GM12892 (cell line): ENCODE data around the gene XRCC1.
A peak's percentile ranks its signal among the peaks of the same experiment; 100 is the strongest.

ENCODE experiments used
- DNase-seq: peaks from one replicate; pipeline ENCODE4 v3.0.0; 2011; ENCODE audit not compliant: insufficient read length
- FAIRE-seq: peaks from 2 replicates; lab custom pipeline; 2011; peaks lifted over from hg19 to GRCh38; lab: Jason Lieb, UNC
- POLR2A ChIP-seq: IDR thresholded peaks from 2 replicates; pipeline ENCODE4 v1.6.1; 2011; ENCODE audit warnings: low read depth, low read length, control low read depth
- POLR2AphosphoS5 ChIP-seq: IDR thresholded peaks from 2 replicates; pipeline ENCODE4 v1.6.1; 2011; ENCODE audit warnings: low read depth, low read length, control low read depth
- TAF1 ChIP-seq: IDR thresholded peaks from 2 replicates; pipeline ENCODE4 v1.6.1; 2011; ENCODE audit warnings: low read depth, mild to moderate bottlenecking, control low read depth, low read length, borderline replicate concordance

XRCC1 gene

DNA sequence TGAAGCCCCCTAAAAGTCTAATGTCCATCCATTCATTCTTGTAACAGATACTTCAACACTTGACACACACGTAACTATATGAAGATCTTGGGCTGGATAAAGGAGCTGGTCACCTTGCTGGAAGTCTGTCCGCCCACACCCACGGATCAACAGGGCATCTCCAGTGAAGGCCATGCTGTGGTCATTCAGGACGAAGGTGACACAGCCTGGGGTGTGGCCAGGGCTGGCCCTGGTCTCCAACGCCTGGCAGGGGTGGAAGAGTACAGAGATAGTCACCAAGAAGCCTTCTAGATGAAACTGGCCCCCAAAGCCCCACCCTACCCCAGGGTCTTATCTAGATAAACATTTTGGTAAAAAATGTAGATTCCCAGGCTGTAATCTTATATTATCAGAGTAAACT, 64.0 kb downstream of the XRCC1 start:
- TF ChIP-seq POLR2A, result no peak
- no peak for TF ChIP-seq POLR2AphosphoS5
- no peak for TF ChIP-seq TAF1
- DNase-seq (no peak), FAIRE-seq (no peak)

DNA sequence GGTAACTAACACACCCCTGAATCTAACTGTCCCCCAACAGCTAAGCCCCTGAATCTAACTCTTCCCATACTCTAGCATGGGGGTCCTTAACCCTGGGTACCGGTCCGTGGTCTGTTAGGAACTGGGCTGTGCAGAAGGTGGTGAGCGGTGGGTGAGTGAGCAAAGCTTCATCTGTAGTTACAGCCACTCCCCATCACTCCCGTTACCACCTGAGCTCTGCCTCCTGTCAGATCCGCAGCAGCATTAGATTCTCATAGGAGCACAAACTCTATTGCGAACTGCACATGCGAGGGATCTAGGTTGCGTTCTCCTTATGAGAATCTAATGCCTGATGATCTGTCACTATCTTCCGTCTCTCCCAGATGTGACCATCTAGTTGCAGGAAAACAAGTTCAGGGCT, 64.6 kb downstream of the XRCC1 start:
- FAIRE-seq, result no peak
- TF ChIP-seq TAF1 (no peak), POLR2A (no peak), POLR2AphosphoS5 (no peak)

DNA sequence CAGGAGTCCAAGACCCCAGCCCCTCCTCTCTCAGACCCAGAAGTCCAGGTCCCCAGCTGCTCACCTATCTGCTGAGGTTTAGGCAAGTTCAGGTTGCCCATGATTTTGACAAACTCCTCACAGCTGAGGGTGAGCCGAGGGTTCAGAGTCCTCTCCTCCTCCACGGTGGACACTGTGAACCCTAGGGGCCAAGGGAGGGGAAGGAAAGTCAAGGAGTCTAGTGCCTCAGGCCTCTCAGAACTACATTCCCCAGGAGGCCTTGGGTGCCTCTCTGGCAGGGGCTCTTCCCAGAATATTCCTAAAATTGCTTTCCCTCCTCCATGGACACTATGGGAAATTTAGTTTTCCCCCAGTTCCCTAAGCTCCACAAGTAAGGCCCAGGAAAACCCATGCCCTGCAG, 67.4 kb downstream of the XRCC1 start:
- FAIRE-seq, result no peak
- TF ChIP-seq POLR2AphosphoS5, result no peak
- no peak for TF ChIP-seq TAF1
- no peak for TF ChIP-seq POLR2A

More for the DNA sequence above, 64.6 kb downstream of the XRCC1 start:
- no peak for DNase-seq

DNA sequence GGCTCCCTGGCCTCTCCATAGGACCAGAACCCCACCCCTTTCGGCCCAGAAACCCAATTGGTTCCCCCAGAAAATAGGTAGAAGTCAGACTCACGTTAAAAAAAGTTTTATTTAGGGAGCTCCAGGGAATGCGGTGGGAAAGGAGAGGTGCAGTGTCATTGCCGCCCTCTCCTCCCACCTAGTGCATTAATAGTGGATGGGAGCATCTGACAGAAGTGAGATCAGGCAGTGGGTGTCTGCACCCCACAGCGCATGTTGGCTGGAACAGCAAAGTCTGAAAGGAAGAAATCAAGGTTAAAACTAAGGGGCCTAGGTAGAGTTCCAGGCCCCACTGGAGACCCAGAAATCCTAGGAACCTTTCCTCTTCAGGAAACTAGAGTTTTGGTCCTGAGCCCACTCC, 68.7 kb downstream of the XRCC1 start:
- no peak for DNase-seq
- TF ChIP-seq POLR2AphosphoS5 (no peak), POLR2A (no peak), TAF1 (no peak)
- no peak for FAIRE-seq

More for the DNA sequence above, 67.4 kb downstream of the XRCC1 start:
- DNase-seq, result no peak

DNA sequence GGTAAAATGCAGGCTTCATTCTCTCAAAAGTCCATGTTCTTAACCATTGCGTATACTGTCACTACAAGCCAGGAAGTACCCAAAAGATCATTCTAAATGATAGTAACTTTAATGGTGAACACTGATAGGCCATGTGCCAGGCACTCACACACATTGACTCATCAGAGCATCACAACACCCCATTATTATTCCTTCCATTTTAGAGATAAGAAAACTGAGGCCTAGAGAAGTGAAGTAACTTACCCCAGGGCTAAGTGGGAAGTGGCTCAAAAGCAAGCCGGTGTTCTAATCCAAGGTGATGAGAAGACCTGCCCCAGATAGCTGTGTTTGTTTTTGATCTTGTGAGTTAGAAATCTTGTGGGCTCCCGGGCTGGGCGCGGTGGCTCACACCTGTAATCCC, 69.4 kb downstream of the XRCC1 start:
- DNase-seq, result no peak
- TF ChIP-seq POLR2A, result no peak
- no peak for TF ChIP-seq POLR2AphosphoS5
- TF ChIP-seq TAF1, result no peak
- FAIRE-seq, result no peak

DNA sequence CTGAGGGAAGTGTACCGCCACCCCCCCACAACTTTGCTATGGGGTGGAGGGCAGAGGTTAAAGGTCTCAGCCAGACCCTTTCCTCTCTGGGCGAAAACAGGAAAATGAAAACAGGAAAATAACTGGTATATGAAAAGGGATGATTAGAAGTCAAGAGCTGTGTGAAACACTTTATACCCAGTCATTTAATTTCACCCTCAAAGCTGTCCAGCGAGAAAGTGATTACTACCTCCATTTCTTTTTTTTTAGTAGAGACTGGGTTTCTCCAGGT, 70.2 kb downstream of the XRCC1 start:
- DNase-seq (no peak), FAIRE-seq (peak; percentile 14)
- no peak for TF ChIP-seq POLR2AphosphoS5
- TF ChIP-seq POLR2A, result no peak
- no peak for TF ChIP-seq TAF1

DNA sequence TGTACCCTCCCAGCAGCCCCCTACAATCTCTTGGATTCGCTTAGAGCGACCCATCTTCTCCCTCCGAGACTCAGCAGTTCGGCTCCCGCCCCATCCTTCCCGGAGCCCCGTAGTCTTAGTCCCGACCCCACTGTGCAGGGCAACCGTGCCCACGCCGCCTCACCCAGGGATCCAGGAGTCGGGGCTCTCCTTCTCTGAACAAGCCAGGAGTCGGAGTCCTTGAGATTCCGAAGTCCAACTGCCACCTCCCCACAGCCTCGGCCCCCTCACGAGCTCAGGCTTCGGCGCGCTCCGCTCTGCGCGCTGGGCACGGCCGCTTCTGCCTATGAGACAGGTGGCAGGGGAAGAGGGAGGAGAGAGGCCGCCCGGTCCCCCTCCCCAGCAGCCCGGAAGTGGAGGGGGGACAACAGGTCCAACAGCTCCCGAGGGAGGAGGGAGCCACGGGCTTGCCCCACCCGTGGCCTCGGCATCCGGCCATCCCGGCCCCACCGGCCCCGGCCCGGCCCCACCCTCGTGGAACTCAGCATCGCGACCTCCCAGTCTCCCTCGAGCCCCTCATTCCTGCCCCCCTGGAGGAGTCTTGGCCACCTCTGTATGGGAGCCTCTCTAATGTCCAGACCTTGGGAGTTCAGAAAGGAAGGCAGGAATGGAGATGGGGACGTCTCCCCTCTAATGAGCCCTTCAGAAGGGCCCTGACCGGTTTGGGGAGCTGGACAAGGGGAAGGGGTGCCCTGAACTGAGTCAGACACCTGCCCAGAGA, 70.7 kb downstream of the XRCC1 start, which contains the start of gene PHLDB3:
Gene PHLDB3, minus strand, starts transcription at position 321 of the 760 bp plus-strand sequence. CDS start 628 bp downstream, outside the sequence.
- DNase-seq (no peak), FAIRE-seq (peak; percentile 53)
- TF ChIP-seq POLR2A (no peak), TAF1 (no peak), POLR2AphosphoS5 (no peak)

DNA sequence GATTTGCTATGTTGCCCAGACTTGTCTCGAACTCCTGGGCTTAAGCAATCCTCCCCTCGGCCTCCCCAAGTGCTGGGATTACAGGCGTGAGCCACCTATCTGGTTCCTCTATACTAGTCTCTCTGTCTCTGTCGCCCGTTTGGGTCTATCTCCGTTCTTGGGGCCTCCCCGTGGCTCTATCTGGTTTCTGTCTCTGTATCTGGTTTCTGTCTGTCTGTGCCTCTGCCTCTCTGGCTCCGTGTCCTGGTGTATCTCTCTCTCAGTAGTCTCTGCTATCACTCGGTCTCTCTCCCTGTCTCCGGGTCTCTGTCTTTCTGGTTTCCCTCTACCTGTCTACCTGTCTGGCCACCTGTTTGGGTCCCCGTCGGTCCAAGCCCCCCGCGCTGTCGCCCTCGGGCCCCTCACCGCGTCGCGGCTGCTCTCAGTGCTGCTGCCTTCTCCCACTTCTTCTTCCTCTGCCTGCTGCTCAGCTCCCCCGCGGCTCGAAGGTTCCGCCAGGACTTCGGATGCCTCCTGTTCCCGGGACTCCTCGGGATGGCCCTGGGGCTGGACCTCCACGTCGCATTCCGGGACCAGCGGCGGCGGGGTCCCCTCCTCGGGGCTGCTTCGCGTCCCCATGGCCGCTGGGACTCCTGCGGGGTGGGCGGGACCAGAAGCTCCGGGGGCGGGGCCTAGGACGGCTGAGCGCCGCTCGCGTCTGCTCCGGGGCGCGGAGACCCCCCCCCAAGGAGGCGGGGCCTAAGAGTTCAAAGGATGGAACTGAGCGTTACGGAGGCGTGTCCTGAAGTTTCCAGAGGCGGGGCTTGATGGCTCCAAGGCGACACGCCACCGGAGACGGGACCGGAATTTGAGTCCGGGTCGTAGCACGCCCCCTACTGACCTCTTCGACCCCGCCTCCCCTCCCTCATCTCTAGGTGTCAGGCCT, 71.6 kb downstream of the XRCC1 start:
- TF ChIP-seq TAF1, result no peak
- TF ChIP-seq POLR2AphosphoS5, result no peak
- no peak; the same call in 1 of the 2 replicates for TF ChIP-seq POLR2A
- FAIRE-seq (peak; percentile 97), DNase-seq (peak; percentile 97)

DNA sequence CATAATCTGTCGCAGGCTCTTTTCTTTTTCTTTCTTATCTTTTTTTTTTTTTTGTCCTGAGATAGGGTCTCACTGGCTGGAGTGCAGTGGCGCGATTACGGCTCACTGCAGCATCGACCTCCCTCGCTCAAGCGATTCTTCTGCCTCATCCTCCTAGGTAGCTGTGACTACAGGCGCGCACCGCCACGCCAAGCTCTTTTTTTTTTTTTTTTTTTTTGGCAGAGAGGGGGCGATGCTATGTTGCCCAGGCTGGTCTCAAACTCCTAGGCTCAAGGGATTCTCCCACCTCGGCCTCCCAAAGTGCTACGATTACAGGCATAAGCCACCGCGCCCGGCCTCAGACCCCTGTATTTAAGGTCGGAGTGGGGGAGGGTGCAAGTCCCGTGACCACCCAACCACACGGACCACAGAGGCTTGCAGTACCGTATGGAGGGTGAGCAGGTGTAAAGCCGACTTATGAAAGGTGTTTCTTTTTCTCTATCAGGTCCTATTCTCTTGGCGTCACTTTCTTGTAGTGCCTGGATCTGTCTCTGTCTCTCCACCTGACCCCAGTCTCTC, 72.8 kb downstream of the XRCC1 start:
- TF ChIP-seq POLR2A, result no peak
- TF ChIP-seq POLR2AphosphoS5, result no peak
- TF ChIP-seq TAF1, result no peak
- DNase-seq, result no peak
- no peak for FAIRE-seq

DNA sequence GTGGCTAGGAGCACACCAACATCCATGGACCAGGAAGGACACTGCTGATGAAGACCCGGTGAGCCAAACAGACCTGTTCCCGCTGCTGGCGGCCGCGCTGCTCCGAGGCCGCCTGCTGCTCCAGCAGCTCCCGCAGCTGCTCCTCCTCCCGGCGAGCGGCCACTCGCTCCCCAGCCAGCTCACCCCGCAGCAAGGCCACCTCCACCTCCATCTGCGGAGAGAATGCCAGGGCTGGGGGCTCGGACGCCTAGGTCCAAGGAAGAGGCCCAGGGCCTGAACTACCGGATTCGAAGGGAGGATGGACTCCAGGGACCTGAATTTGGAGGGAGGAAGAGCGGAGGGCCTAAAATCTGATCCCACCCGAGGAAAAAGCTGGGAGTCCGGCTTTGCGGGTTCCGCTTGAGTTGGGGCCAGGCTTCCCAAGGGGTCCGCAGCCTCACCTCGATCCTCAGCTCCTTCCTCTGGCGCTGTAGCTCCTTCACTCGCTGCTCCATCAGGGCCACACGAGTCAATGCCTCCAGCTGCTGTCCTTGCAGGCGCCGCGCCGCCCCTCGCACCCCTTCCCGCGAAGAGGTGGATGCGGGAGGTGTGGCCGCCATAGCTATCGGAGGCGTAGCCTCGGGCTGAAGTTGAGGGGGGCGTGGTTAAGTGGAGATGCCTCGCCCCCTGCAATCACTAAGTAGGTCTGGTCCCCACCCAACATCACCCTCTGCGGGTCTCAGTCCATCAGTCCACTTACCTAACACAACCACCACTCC, 73.5 kb downstream of the XRCC1 start:
- TF ChIP-seq POLR2A (no peak), TAF1 (no peak), POLR2AphosphoS5 (no peak)
- FAIRE-seq, result no peak
- no peak for DNase-seq
